Adipocyte (in vitro differentiated cells): ENCODE data around the gene SAG.

ENCODE experiments used
- DNase-seq: peaks from one replicate; pipeline ENCODE4 v3.0.0-alpha.2; 2015; ENCODE audit warnings: low read depth
- H3K27me3 ChIP-seq: replicated peaks from 2 replicates; pipeline ENCODE4 v1.7.0; 2013; ENCODE audit warnings: mild to moderate bottlenecking, low read length, moderate library complexity; ENCODE audit not compliant: control insufficient read depth, insufficient read depth
- H3K36me3 ChIP-seq: 2 replicates; pipeline ENCODE4 v1.7.0; 2013; ENCODE audit warnings: low read length, mild to moderate bottlenecking, moderate library complexity; ENCODE audit not compliant: control insufficient read depth, insufficient read depth, severe bottlenecking
- H3K4me1 ChIP-seq: 2 replicates; pipeline ENCODE4 v1.7.0; 2013; ENCODE audit warnings: mild to moderate bottlenecking, low read length, moderate library complexity; ENCODE audit not compliant: control insufficient read depth, insufficient read depth
- H3K4me3 ChIP-seq: 2 replicates; pipeline ENCODE4 v1.7.0; 2013; ENCODE audit warnings: mild to moderate bottlenecking, low read length, moderate library complexity
- H3K9ac ChIP-seq: 2 replicates; pipeline ENCODE4 v1.7.0; 2013; ENCODE audit warnings: mild to moderate bottlenecking, low read length, moderate library complexity
- H3K9me3 ChIP-seq: 2 replicates; pipeline ENCODE4 v1.7.0; 2013; ENCODE audit warnings: mild to moderate bottlenecking, low read length, moderate library complexity; ENCODE audit not compliant: control insufficient read depth

SAG gene

GRCh38 chr2:233289648-233290047 lies 18.0 kb upstream of the SAG start:
- no peak overlapping the region for H3K9ac ChIP-seq
- no peak for DNase-seq
- no peaks in the 10 kb centered on the region for H3K9me3 ChIP-seq
- peaks cover 91% of the 10 kb centered on the region for H3K36me3 ChIP-seq
- no peaks in the 10 kb centered on the region for H3K4me1 ChIP-seq
- no peak overlapping the region for H3K4me3 ChIP-seq
- no peaks in the 10 kb centered on the region for H3K27me3 ChIP-seq

- Histone ChIP-seq H3K4me1 (no peaks in the 10 kb centered on the region), H3K9me3 (no peaks in the 10 kb centered on the region), H3K27me3 (no peaks in the 10 kb centered on the region), H3K9ac (no peak overlapping the region), H3K4me3 (no peak overlapping the region), H3K36me3 (peaks cover 91% of the 10 kb centered on the region)
- DNase-seq: no peak
These were observed 17.4 kb upstream of the SAG start for GRCh38 chr2:233290051-233290845.

GRCh38 chr2:233295891-233296290 lies 11.7 kb upstream of the SAG start:
- peaks cover 56% of the 10 kb centered on the region for H3K36me3 ChIP-seq
- H3K4me3 ChIP-seq: no peak overlapping the region
- DNase-seq: no peak
- H3K9me3 ChIP-seq: no peaks in the 10 kb centered on the region
- no peaks in the 10 kb centered on the region for H3K4me1 ChIP-seq
- no peak overlapping the region for H3K9ac ChIP-seq
- no peaks in the 10 kb centered on the region for H3K27me3 ChIP-seq

GRCh38 chr2:233297076-233297475 lies 10.5 kb upstream of the SAG start:
- Histone ChIP-seq H3K9me3 (no peaks in the 10 kb centered on the region), H3K4me3 (no peak overlapping the region), H3K9ac (no peak overlapping the region), H3K27me3 (no peaks in the 10 kb centered on the region), H3K36me3 (peaks cover 44% of the 10 kb centered on the region), H3K4me1 (peaks cover under 1% of the 10 kb centered on the region)
- DNase-seq: no peak

- no peak for DNase-seq
- H3K36me3 ChIP-seq: peaks cover 11% of the 10 kb centered on the region
These were observed 7.2 kb upstream of the SAG start for GRCh38 chr2:233300401-233300800.

GRCh38 chr2:233301248-233301647 lies 6.4 kb upstream of the SAG start:
- H3K9ac ChIP-seq: no peak overlapping the region
- DNase-seq: no peak
- peaks cover 2% of the 10 kb centered on the region for H3K36me3 ChIP-seq
- H3K4me3 ChIP-seq: no peak overlapping the region
- peaks cover 3% of the 10 kb centered on the region for H3K4me1 ChIP-seq
- H3K27me3 ChIP-seq: no peaks in the 10 kb centered on the region
- no peaks in the 10 kb centered on the region for H3K9me3 ChIP-seq

More at GRCh38 chr2:233300401-233300800, 7.2 kb upstream of the SAG start:
- Histone ChIP-seq H3K4me1 (peaks cover 3% of the 10 kb centered on the region), H3K9ac (no peak overlapping the region), H3K9me3 (no peaks in the 10 kb centered on the region), H3K27me3 (no peaks in the 10 kb centered on the region), H3K4me3 (no peak overlapping the region)

- peaks cover 3% of the 10 kb centered on the region for H3K4me1 ChIP-seq
- no peaks in the 10 kb centered on the region for H3K27me3 ChIP-seq
- no peak for DNase-seq
- H3K9me3 ChIP-seq: no peaks in the 10 kb centered on the region
- no peak overlapping the region for H3K4me3 ChIP-seq
- no peak overlapping the region for H3K9ac ChIP-seq
- H3K36me3 ChIP-seq: no peaks in the 10 kb centered on the region
These were observed 5.8 kb upstream of the SAG start for GRCh38 chr2:233301811-233302210.

GRCh38 chr2:233303252-233303651 lies 4.4 kb upstream of the SAG start:
- Histone ChIP-seq H3K36me3 (no peaks in the 10 kb centered on the region), H3K27me3 (peaks cover 3% of the 10 kb centered on the region), H3K4me1 (peaks cover 3% of the 10 kb centered on the region), H3K9me3 (no peaks in the 10 kb centered on the region), H3K9ac (no peak overlapping the region), H3K4me3 (no peak overlapping the region)
- no peak for DNase-seq

GRCh38 chr2:233311241-233311926 lies 3.8 kb downstream of the SAG start:
- H3K36me3 ChIP-seq: no peaks in the 10 kb centered on the region
- H3K9ac ChIP-seq: no peak overlapping the region
- H3K4me1 ChIP-seq: no peaks in the 10 kb centered on the region
- no peak for DNase-seq
- H3K27me3 ChIP-seq: peaks cover 23% of the 10 kb centered on the region
- no peak overlapping the region for H3K4me3 ChIP-seq
- H3K9me3 ChIP-seq: no peaks in the 10 kb centered on the region

GRCh38 chr2:233312874-233313273 lies 5.3 kb downstream of the SAG start:
- Histone ChIP-seq H3K9me3 (no peaks in the 10 kb centered on the region), H3K27me3 (peaks cover 21% of the 10 kb centered on the region), H3K4me1 (no peaks in the 10 kb centered on the region), H3K9ac (no peak overlapping the region), H3K36me3 (no peaks in the 10 kb centered on the region), H3K4me3 (no peak overlapping the region)
- no peak for DNase-seq

- Histone ChIP-seq H3K9me3 (no peaks in the 10 kb centered on the region), H3K4me3 (no peak overlapping the region), H3K4me1 (no peaks in the 10 kb centered on the region), H3K36me3 (no peaks in the 10 kb centered on the region), H3K9ac (no peak overlapping the region), H3K27me3 (peaks cover 31% of the 10 kb centered on the region)
- DNase-seq: no peak
These were observed 6.7 kb downstream of the SAG start for GRCh38 chr2:233314180-233314925.
